HG03565 (cell line): Measurements from ENCODE around the gene CCDC47.
"Not testable (repeated sequence)": the region's sequence is repeated elsewhere in the genome, so short reads cannot be mapped to it uniquely, and the experiment has no call there.

Source experiments
- ATAC-seq: cut with Tn5 transposase; IDR thresholded peaks from one replicate; pipeline ENCODE4 v1.9.1; 2021; ENCODE audit warnings: mild to moderate bottlenecking, moderate library complexity; ENCODE audit not compliant: unreplicated experiment

The CCDC47 gene

GRCh38 chr17:63741143-63741407 lies 32.3 kb downstream of the CCDC47 start:
- peak; percentile 7 for ATAC-seq

- ATAC-seq: no peak
Measured at GRCh38 chr17:63740464-63741142, 32.8 kb downstream of the CCDC47 start.

GRCh38 chr17:63735691-63736090 lies 37.7 kb downstream of the CCDC47 start:
- no peak for ATAC-seq

GRCh38 chr17:63722403-63722802 lies 51.0 kb downstream of the CCDC47 start:
- no peak for ATAC-seq

- ATAC-seq: not testable (repeated sequence)
Measured at GRCh38 chr17:63720194-63720593, 53.2 kb downstream of the CCDC47 start.

GRCh38 chr17:63718988-63719387 lies 54.4 kb downstream of the CCDC47 start:
- ATAC-seq: no peak

- ATAC-seq: no peak
Measured at GRCh38 chr17:63716426-63716825, 57.0 kb downstream of the CCDC47 start.

GRCh38 chr17:63714550-63715277 lies 58.7 kb downstream of the CCDC47 start:
- ATAC-seq: no peak

- ATAC-seq: no peak
Measured at GRCh38 chr17:63709110-63709509, 64.3 kb downstream of the CCDC47 start.

- ATAC-seq: no peak
Measured at GRCh38 chr17:63707151-63707550, 66.2 kb downstream of the CCDC47 start.

GRCh38 chr17:63706336-63707082 lies 66.9 kb downstream of the CCDC47 start:
- no peak for ATAC-seq

GRCh38 chr17:63705657-63706056 lies 67.7 kb downstream of the CCDC47 start:
- ATAC-seq: no peak

GRCh38 chr17:63704836-63705235 lies 68.6 kb downstream of the CCDC47 start:
- no peak for ATAC-seq

GRCh38 chr17:63704259-63704576 lies 69.2 kb downstream of the CCDC47 start:
- ATAC-seq: no peak

GRCh38 chr17:63703556-63704258 lies 69.7 kb downstream of the CCDC47 start:
- ATAC-seq: no peak

GRCh38 chr17:63703029-63703428 lies 70.4 kb downstream of the CCDC47 start:
- ATAC-seq: no peak

- no peak for ATAC-seq
Measured at GRCh38 chr17:63702721-63703015, 70.7 kb downstream of the CCDC47 start.

- ATAC-seq: no peak
Measured at GRCh38 chr17:63701868-63702720, 71.3 kb downstream of the CCDC47 start.

GRCh38 chr17:63701456-63701820 lies 72.0 kb downstream of the CCDC47 start:
- ATAC-seq: no peak

GRCh38 chr17:63700528-63701455 lies 72.6 kb downstream of the CCDC47 start:
- ATAC-seq: no peak
